ENCODE results near the gene HSF2BP. TPM values are rescaled to one million over a fixed set of nuclear protein-coding genes. Genes with fewer than 3 reads are reported as not detected.

The HSF2BP gene
- total RNA-seq, 1 experiment from 2014 or later, result 1.5 TPM

DNA sequence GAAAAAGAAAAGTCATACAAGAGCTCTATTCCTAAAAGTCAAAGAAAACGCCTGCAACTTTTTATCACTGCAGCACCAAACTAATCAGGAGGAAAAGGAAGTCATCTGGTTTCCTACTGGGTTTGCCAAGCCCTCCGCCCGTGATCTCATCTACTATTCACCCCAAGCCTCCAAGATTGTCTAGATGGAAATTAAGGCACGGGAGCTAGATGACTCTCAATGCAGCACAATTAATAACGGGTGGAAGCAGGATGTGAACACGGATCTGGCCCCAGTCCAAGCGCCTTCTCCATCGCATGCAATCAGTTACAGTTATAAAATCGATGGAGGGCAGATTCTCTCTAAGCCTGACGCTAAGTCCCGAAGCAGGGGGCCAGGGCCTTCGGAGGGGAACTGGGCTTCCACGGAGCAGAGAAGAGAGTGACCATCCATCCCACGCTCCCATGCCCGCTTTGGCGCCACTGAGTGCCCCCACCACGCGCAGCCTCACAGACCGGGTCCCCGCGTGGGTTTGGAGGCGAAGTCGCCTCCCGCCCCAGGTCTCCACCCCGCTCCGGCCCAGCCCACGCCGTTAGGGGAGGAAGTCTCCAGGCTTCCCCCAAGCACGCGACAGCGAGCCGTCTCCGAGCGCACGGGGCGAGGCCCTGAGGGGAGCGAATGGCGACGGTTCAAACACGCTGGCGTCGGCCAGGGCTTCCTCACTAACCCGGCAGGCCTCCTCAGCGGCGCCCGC is 1.8 kb downstream of the HSF2BP start:
- Histone ChIP-seq H4K91ac (ENCODE audit: insufficient read length, low read depth, low read length) (no peak overlapping the region), H3K4me1 (ENCODE audit: insufficient read depth, low read length) (no peaks in the 10 kb centered on the region)
- H3K27me3 Mint-ChIP-seq (ENCODE audit: low read depth), result peaks cover 1% of the 10 kb centered on the region

More for the DNA sequence above, 1.8 kb downstream of the HSF2BP start:
- Histone ChIP-seq H2BK12ac (ENCODE audit: insufficient read length, low read depth, low read length) (no peak overlapping the region), H3K18ac (ENCODE audit: insufficient read length, low read depth, low read length) (no peak overlapping the region), H2BK5ac (ENCODE audit: insufficient read length, low read length) (no peak overlapping the region), H3K27ac (ENCODE audit: insufficient read length, low read depth, low read length) (no peak overlapping the region), H3K9me3 (ENCODE audit: control insufficient read depth, low read depth, low read length) (no peaks in the 10 kb centered on the region), H2BK15ac (ENCODE audit: low read depth, low read length) (no peak overlapping the region), H2BK120ac (ENCODE audit: low read depth, low read length, poor library complexity, severe bottlenecking) (no peak overlapping the region), H2AFZ (ENCODE audit: low read length) (no peak overlapping the region), H3K23ac (ENCODE audit: insufficient read length, low read depth, low read length) (no peak overlapping the region), H3K79me2 (ENCODE audit: insufficient read depth, low read length) (peaks cover 22% of the 10 kb centered on the region; the same call in 1 of the 2 replicates), H4K8ac (replicated peaks; ENCODE audit: insufficient read length, low read depth, low read length) (no peak overlapping the region), H2AK5ac (ENCODE audit: insufficient read length, low read length) (no peak overlapping the region), H4K5ac (ENCODE audit: insufficient read length, low read depth, low read length) (no peak overlapping the region), H3K14ac (ENCODE audit: insufficient read depth, low read length) (no peak overlapping the region), H3K9ac (ENCODE audit: extremely low read depth, insufficient read length, low read length) (no peak overlapping the region), H3T11ph (ENCODE audit: low read length) (no peak overlapping the region), H4K20me1 (ENCODE audit: control insufficient read depth, insufficient read depth, insufficient read length) (no peaks in the 10 kb centered on the region), H3K79me1 (ENCODE audit: insufficient read depth, low read depth, low read length, poor library complexity, severe bottlenecking) (no peaks in the 10 kb centered on the region), H3K27me3 (ENCODE audit: insufficient read depth, low read length) (no peaks in the 10 kb centered on the region), H2BK20ac (ENCODE audit: low read depth, low read length, poor library complexity, severe bottlenecking) (no peak overlapping the region), H3K4me2 (ENCODE audit: insufficient read depth, insufficient read length, low read length) (no peak overlapping the region), H3K56ac (ENCODE audit: insufficient read length, low read depth, low read length) (no peak overlapping the region), H3K4ac (ENCODE audit: low read depth, low read length) (no peak overlapping the region), H3K23me2 (ENCODE audit: insufficient read length, low read depth, low read length, poor library complexity, severe bottlenecking) (peaks cover 6% of the 10 kb centered on the region)
- no peak for DNase-seq
- Mint-ChIP-seq H3K4me3 (no peak overlapping the region; a peak in 1 of 5 replicates), H3K9me3 (no peaks in the 10 kb centered on the region; a peak in 1 of 5 replicates), H3K4me1 (peaks cover 17 to 20% of the 10 kb centered on the region in 2 experiments), H3K36me3 (ENCODE audit: insufficient read depth in 1 of 3, low read depth in 3 of 3) (peaks cover 6 to 24% (median 12%) of the 10 kb centered on the region in 3 experiments), H3K27ac (no peak overlapping the region)
- WGBS (ENCODE audit: extremely low coverage, insufficient read length, low lambda C conversion rate), result no CpG with 5 or more reads among the region's 46 CpGs
- TF ChIP-seq CTCF (conservative IDR thresholded peaks at IDR 0.05), result no peak
